Right atrium auricular region (tissue), 2 donors: ENCODE data around the gene SH3TC1. TPM values are rescaled to one million over a fixed set of nuclear protein-coding genes. Genes with fewer than 3 reads are reported as not detected.
A peak's percentile ranks its signal among the peaks of the same experiment; 100 is the strongest.

Source experiments
- DNase-seq: peaks from one replicate; pipeline ENCODE4 v3.0.0-alpha.2; 2019; ENCODE audit warnings: low spot score
- H3K27ac ChIP-seq, 2 donors: fragments of 200-600 bp; sonication (generic); 1 replicate in 1 of 2; 2 replicates in 1 of 2; pipeline ENCODE4 v1.5.1; 2016 to 2019
- H3K27me3 ChIP-seq, 2 donors: fragments of 200-600 bp; sonication (generic); one replicate each; pipeline versions ENCODE4 v1.5.1 to v1.6.0; 2017 to 2019
- H3K36me3 ChIP-seq: fragments of 200-600 bp; sonication (generic); one replicate; pipeline ENCODE4 v1.5.1; 2016
- H3K4me1 ChIP-seq, 2 donors: fragments of 200-600 bp; sonication (generic); one replicate each; pipeline versions ENCODE4 v1.5.1 to v1.6.0; 2017 to 2019
- H3K4me3 ChIP-seq, 2 donors: fragments of 200-600 bp; sonication (generic); 1 replicate in 1 of 2; 2 replicates in 1 of 2; pipeline ENCODE4 v1.5.1; 2017 to 2019; ENCODE audit warnings: mild to moderate bottlenecking in 1 of 2, moderate library complexity in 1 of 2
- H3K9me3 ChIP-seq, 2 donors: fragments of 200-600 bp; sonication (generic); one replicate each; pipeline ENCODE4 v1.5.1; 2019
- CTCF ChIP-seq, 2 donors: fragments of 200-600 bp; sonication (generic); IDR thresholded peaks; one replicate each; pipeline ENCODE4 v1.5.1; 2019; ENCODE audit warnings: antibody characterized with exemption in 2 of 2
- total RNA-seq, 2 donors: library from RNA; depleted of rRNA; stranded (reverse); fragments of >200 nt; gene quantifications; one replicate each; pipeline ENCODE4 v1.1.0, GENCODE V29; 2016

The SH3TC1 gene
- total RNA-seq, 2 donors from 2014 or later = 8.9 to 13.9 TPM

DNA sequence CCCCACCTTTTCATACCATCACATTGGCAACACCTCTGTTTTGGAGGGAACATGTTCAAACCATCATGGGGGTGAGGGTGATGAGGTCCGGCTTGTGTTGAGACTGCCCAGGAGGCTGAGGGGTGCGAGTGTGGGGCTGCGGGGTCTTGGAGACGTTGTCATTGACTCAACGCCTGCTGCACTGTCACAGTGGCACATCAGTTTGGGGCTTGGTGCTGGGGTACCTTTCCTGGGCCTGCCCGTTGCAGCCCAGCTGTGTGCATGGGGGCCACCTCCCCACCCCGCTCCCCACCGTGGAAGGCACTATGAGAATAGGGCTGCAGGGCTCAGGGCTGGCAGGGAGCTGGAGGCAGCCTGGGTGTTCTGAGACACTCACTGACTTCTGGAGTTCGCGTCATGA, 72.7 kb downstream of the SH3TC1 start:
- DNase-seq = no peak
- Histone ChIP-seq H3K36me3 (no peaks in the 10 kb centered on the region), H3K4me1 (peaks cover 0 to 71% of the 10 kb centered on the region in 2 donors), H3K4me3 (peak overlapping the region; percentile 10 to 60), H3K27me3 (no peaks in the 10 kb centered on the region), H3K9me3 (no peaks in the 10 kb centered on the region), H3K27ac (peak overlapping the region in 1 of 2 donors; percentile 61)
- TF ChIP-seq CTCF (IDR thresholded peaks at IDR 0.05) = no peak

DNA sequence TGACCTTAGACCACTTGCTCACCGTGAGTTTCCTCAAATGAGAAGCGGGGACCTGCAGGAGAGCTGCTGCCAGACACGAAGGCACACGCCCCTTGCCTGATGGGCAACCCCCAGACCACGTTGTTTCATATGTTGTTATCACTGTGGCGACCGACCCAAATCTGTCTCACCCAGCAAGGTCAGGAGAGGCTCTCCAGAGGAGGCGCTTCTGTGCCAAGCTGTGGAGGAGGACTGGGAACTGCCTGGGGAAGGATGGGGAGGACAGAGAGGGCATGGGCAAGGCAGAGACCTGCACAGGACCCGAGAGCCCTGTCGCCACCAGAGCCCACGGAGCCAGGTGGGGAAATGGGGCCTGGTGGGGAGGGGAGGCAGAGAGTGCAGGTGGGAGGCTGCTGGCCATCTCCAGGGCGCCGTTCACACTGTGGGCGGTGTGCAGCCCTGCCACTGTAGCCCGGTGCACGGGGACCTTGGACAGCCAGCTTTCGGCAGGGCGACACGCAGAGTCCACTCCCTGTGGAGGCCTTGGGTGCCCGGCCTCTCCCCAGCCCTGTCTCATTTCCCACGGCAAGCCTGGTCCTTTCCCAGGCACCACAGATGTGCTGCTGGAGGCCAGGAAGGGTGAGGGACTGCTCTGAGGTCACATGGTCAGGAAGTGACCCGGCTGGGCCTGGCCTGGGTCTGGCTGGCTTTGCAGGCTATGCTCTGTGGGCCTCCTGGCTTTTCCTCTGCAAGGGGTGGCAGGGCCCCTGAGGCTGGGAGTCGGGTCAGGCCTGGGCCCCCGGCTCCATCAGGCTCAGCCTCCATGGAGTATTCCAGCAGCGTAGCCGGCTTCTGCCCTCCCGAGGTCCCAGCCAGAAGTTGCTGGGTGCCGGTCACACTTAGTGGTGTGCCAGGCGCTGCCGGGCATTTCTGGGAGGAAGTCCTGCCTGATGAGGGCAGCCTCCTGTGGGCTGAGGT, 73.7 kb downstream of the SH3TC1 start:
- peak overlapping the region; percentile 32 to 61 for H3K27ac ChIP-seq
- H3K9me3 ChIP-seq = no peaks in the 10 kb centered on the region

GRCh38 chr4:8273450-8273849, 74.4 kb downstream of the SH3TC1 start:
- no peaks in the 10 kb centered on the region for H3K36me3 ChIP-seq
- no peak for DNase-seq
- TF ChIP-seq CTCF (IDR thresholded peaks at IDR 0.05) = no peak
- H3K27ac ChIP-seq = peak overlapping the region; percentile 32 to 56
- H3K4me1 ChIP-seq = peaks cover 0 to 74% of the 10 kb centered on the region in 2 donors
- H3K9me3 ChIP-seq = no peaks in the 10 kb centered on the region
- H3K4me3 ChIP-seq = peak overlapping the region in 1 of 2 donors; percentile 60
- H3K27me3 ChIP-seq = no peaks in the 10 kb centered on the region

More for the DNA sequence above, 73.7 kb downstream of the SH3TC1 start:
- Histone ChIP-seq H3K36me3 (no peaks in the 10 kb centered on the region), H3K4me1 (peaks cover 0 to 70% of the 10 kb centered on the region in 2 donors), H3K27me3 (no peaks in the 10 kb centered on the region), H3K4me3 (peak overlapping the region; percentile 6 to 60)
- DNase-seq = no peak
- no peak for TF ChIP-seq CTCF (IDR thresholded peaks at IDR 0.05)

GRCh38 chr4:8274066-8274652, 75.1 kb downstream of the SH3TC1 start:
- peak overlapping the region in 1 of 2 donors; percentile 53 for H3K27ac ChIP-seq
- DNase-seq = no peak
- H3K4me3 ChIP-seq = no peak overlapping the region
- H3K36me3 ChIP-seq = no peaks in the 10 kb centered on the region
- H3K9me3 ChIP-seq = no peaks in the 10 kb centered on the region
- TF ChIP-seq CTCF (IDR thresholded peaks at IDR 0.05) = no peak
- no peaks in the 10 kb centered on the region for H3K27me3 ChIP-seq
- peaks cover 0 to 79% of the 10 kb centered on the region in 2 donors for H3K4me1 ChIP-seq

GRCh38 chr4:8274765-8275547, 75.9 kb downstream of the SH3TC1 start:
- no peaks in the 10 kb centered on the region for H3K27me3 ChIP-seq
- no peaks in the 10 kb centered on the region for H3K36me3 ChIP-seq
- peak; percentile 26 to 61 for TF ChIP-seq CTCF (IDR thresholded peaks at IDR 0.05)
- peak; percentile 91 for DNase-seq
- H3K9me3 ChIP-seq = no peaks in the 10 kb centered on the region
- peak overlapping the region; percentile 53 to 58 for H3K27ac ChIP-seq
- no peak overlapping the region for H3K4me3 ChIP-seq
- H3K4me1 ChIP-seq = peaks cover 0 to 76% of the 10 kb centered on the region in 2 donors
